HepG2 (cell line): ENCODE measurements around the gene SENP5. TPM values are rescaled to one million over a fixed set of nuclear protein-coding genes. Genes with fewer than 3 reads are reported as not detected.

Experiments
- CBFB ChIP-seq: sonication (generic); formaldehyde crosslinking; IDR thresholded peaks from 2 replicates; pipeline ENCODE4 v1.4.0; 2020; ENCODE audit warnings: missing genetic modification reagents
- CBX2 ChIP-seq, 2 experiments: fragments of 200-600 bp in 1 of 2; sonication (generic); formaldehyde crosslinking in 1 of 2; IDR thresholded peaks; 2 replicates each; pipeline versions ENCODE4 v1.7.0 to v1.8.1; 2018 to 2022; ENCODE audit warnings: low read depth in 2 of 2, low read length in 1 of 2, mild to moderate bottlenecking in 1 of 2, missing genetic modification reagents in 1 of 2
- DDIT3 ChIP-seq: sonication (generic); formaldehyde crosslinking; IDR thresholded peaks from 2 replicates; pipeline ENCODE4 v1.4.0; 2020; ENCODE audit warnings: mild to moderate bottlenecking, missing genetic modification reagents
- KIAA2018 ChIP-seq: sonication (generic); formaldehyde crosslinking; IDR thresholded peaks from 2 replicates; pipeline ENCODE4 v1.5.0; 2020; ENCODE audit warnings: mild to moderate bottlenecking, missing genetic modification reagents, borderline replicate concordance
- MAZ ChIP-seq, 2 experiments: sonication (generic) in 1 of 2; formaldehyde crosslinking in 1 of 2; IDR thresholded peaks; 2 replicates each; pipeline versions ENCODE4 v1.5.0 to v1.6.1; 2012 to 2020; ENCODE audit warnings: low read depth in 2 of 2, mild to moderate bottlenecking in 2 of 2, borderline replicate concordance in 1 of 2, improper control_type of control experiment in 1 of 2, low read length in 1 of 2, missing genetic modification reagents in 1 of 2, moderate library complexity in 1 of 2
- TBX2 ChIP-seq: sonication (generic); formaldehyde crosslinking; IDR thresholded peaks from 2 replicates; pipeline ENCODE4 v1.5.0; 2020; ENCODE audit warnings: missing genetic modification reagents, mild to moderate bottlenecking, borderline replicate concordance
- ZNF101 ChIP-seq: sonication (generic); formaldehyde crosslinking; IDR thresholded peaks from 2 replicates; pipeline ENCODE4 v1.4.0; 2020; ENCODE audit warnings: mild to moderate bottlenecking, low read depth, missing genetic modification reagents, borderline replicate concordance
- ZNF530 ChIP-seq: sonication (generic); formaldehyde crosslinking; IDR thresholded peaks from 2 replicates; pipeline ENCODE4 v1.5.0; 2020; ENCODE audit warnings: low read depth, mild to moderate bottlenecking, missing genetic modification reagents
- ZNF781 ChIP-seq: sonication (generic); formaldehyde crosslinking; IDR thresholded peaks from 2 replicates; pipeline ENCODE4 v1.5.1; 2020; ENCODE audit warnings: borderline replicate concordance, mild to moderate bottlenecking, missing genetic modification reagents; ENCODE audit errors: not compliant biosample characterization
- polyA plus RNA-seq, 8 experiments: library from polyadenylated mRNA; depleted of rRNA in 3 of 8; stranded (reverse) in 7 of 8; unstranded in 1 of 8; fragments of >200 nt; fragmentation: Illumina TruSeq in 4 of 8; extraction: Trizol in 4 of 8; gene quantifications; 2 replicates each; pipeline versions ENCODE4 v1.2.1 to v1.2.3, GENCODE V29; 2011 to 2016; ENCODE audit warnings: low read depth in 4 of 8, missing spikeins in 1 of 8, mixed read lengths in 1 of 8; ENCODE audit not compliant: insufficient read depth in 1 of 8
- total RNA-seq, 5 experiments: library from RNA; depleted of rRNA; stranded (reverse); fragments of >200 nt; fragmentation: Illumina TruSeq; extraction: Trizol; gene quantifications; 2 replicates each; pipeline ENCODE4 v1.2.3, GENCODE V29; 2016; ENCODE audit warnings: low read depth in 1 of 5

The SENP5 gene
- total and polyA plus RNA-seq, 2 of the 13 experiments (the other 11 are each of a cell fraction or from before 2014, with no cell fraction given), result 17.6 to 30.9 TPM

- TF ChIP-seq KIAA2018 (no peak), CBFB (no peak), TBX2 (no peak), ZNF101 (CRISPR knock-in tag) (no peak), ZNF530 (CRISPR knock-in tag) (no peak), DDIT3 (no peak), MAZ (IDR thresholded peaks at IDR 0.05; ENCODE audit: borderline replicate concordance, low read depth, low read length) (no peak), MAZ (CRISPR knock-in tag; IDR thresholded peaks at IDR 0.05; ENCODE audit: low read depth) (no peak), CBX2 (IDR thresholded peaks at IDR 0.05; ENCODE audit: low read depth, low read length) (no peak), CBX2 (CRISPR knock-in tag; IDR thresholded peaks at IDR 0.05; ENCODE audit: low read depth) (no peak), ZNF781 (CRISPR knock-in tag) (no peak)
Observed at GRCh38 chr3:196916221-196916620, 48.5 kb downstream of the SENP5 start (continued).
